ENCODE data around the gene DOCK7. TPM values are rescaled to one million over a fixed set of nuclear protein-coding genes. Genes with fewer than 3 reads are reported as not detected.

The DOCK7 gene, protein sequence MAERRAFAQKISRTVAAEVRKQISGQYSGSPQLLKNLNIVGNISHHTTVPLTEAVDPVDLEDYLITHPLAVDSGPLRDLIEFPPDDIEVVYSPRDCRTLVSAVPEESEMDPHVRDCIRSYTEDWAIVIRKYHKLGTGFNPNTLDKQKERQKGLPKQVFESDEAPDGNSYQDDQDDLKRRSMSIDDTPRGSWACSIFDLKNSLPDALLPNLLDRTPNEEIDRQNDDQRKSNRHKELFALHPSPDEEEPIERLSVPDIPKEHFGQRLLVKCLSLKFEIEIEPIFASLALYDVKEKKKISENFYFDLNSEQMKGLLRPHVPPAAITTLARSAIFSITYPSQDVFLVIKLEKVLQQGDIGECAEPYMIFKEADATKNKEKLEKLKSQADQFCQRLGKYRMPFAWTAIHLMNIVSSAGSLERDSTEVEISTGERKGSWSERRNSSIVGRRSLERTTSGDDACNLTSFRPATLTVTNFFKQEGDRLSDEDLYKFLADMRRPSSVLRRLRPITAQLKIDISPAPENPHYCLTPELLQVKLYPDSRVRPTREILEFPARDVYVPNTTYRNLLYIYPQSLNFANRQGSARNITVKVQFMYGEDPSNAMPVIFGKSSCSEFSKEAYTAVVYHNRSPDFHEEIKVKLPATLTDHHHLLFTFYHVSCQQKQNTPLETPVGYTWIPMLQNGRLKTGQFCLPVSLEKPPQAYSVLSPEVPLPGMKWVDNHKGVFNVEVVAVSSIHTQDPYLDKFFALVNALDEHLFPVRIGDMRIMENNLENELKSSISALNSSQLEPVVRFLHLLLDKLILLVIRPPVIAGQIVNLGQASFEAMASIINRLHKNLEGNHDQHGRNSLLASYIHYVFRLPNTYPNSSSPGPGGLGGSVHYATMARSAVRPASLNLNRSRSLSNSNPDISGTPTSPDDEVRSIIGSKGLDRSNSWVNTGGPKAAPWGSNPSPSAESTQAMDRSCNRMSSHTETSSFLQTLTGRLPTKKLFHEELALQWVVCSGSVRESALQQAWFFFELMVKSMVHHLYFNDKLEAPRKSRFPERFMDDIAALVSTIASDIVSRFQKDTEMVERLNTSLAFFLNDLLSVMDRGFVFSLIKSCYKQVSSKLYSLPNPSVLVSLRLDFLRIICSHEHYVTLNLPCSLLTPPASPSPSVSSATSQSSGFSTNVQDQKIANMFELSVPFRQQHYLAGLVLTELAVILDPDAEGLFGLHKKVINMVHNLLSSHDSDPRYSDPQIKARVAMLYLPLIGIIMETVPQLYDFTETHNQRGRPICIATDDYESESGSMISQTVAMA (N-terminal part only)
- total RNA-seq (2022) (46.9 and 49.7 TPM in 2 replicates), Bru-seq, nascent RNA (percentile 81 among the genes with signal in this experiment), BruChase-seq, experiment 1, labeled RNA remaining after a 6-hour chase (percentile 71 among the genes with signal in this experiment), BruChase-seq, experiment 2, labeled RNA remaining after a 2-hour chase (percentile 69 among the genes with signal in this experiment)
- long read RNA-seq, full-length matches to known transcripts, result 32 of 56 reads
- long read RNA-seq, partial matches to known transcripts, result 8 of 56 reads
- long read RNA-seq, other reads (novel, unspliced or antisense), result 16 of 56 reads

DNA sequence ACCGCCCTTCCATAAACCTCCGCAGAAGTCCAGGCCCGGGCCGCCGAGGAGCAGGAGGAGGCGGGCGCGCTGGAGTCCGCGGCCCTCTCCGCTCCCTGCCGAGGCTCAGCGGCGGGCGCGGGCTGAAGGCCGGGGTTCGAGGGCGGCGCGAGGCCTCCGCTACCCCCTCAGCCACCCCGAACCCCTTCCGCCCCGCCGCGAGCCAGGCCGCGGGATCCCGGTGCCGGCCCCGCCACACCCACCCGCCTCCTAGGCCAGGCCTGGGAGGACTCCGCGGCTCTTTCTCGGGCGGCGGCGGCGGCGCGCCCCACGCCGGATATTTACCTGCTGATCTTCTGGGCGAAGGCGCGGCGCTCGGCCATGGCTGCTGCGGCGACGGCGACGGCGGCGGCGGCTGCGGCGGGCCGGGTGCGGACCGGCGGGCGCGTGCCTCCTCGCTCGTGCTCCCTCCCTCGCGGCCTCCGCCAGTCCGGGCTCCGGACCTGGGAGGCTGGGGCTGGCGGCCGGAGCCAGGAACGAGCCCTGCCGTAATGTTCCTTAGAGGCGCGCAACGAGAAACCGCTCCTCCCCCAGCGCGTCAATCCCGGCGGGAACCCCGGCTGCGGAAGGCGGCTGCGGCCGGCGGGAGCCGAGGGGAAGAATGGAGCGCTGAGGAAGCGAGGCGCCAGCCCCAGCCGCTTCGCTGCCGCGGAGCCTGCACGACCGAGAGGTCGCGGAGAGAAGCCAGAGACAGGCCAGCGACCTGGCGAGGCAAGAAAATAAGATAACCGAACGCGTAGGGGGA is at the start of gene DOCK7:
Gene DOCK7 (minus strand): TSS at position 484 of the 784 bp plus-strand sequence. CDS start 122 bp downstream, at position 362.
- peak; percentile 82 for DNase-seq (ENCODE audit: unreplicated experiment)
- H3K36me3 Mint-ChIP-seq (ENCODE audit: insufficient read depth, unreplicated experiment), result no peaks in the 10 kb centered on the region
- no TSS peak for BruUV-seq (replicated peaks)
- intact Hi-C loops (cut with micrococcal nuclease), result loop anchor here (2.0 to 10.0 kb wide), 4 partner anchors 59 to 251 kb away; partner anchors contain the start of gene USP1
- peak within 1 kb of the TSS; percentile 91 for H3K4me3 Mint-ChIP-seq (ENCODE audit: unreplicated experiment)
- H3K4me1 Mint-ChIP-seq (ENCODE audit: insufficient read depth, unreplicated experiment), result peaks cover 34% of the 10 kb centered on the region
- H3K27me3 Mint-ChIP-seq (ENCODE audit: insufficient read depth, unreplicated experiment), result no peaks in the 10 kb centered on the region
- TF ChIP-seq, protein P1, sequence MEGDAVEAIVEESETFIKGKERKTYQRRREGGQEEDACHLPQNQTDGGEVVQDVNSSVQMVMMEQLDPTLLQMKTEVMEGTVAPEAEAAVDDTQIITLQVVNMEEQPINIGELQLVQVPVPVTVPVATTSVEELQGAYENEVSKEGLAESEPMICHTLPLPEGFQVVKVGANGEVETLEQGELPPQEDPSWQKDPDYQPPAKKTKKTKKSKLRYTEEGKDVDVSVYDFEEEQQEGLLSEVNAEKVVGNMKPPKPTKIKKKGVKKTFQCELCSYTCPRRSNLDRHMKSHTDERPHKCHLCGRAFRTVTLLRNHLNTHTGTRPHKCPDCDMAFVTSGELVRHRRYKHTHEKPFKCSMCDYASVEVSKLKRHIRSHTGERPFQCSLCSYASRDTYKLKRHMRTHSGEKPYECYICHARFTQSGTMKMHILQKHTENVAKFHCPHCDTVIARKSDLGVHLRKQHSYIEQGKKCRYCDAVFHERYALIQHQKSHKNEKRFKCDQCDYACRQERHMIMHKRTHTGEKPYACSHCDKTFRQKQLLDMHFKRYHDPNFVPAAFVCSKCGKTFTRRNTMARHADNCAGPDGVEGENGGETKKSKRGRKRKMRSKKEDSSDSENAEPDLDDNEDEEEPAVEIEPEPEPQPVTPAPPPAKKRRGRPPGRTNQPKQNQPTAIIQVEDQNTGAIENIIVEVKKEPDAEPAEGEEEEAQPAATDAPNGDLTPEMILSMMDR (IDR thresholded peaks at IDR 0.05; ENCODE audit: unreplicated experiment), result no peak
- CTCF ChIA-PET, result interaction anchor here (0.7 to 1.1 kb wide), 2 partner anchors 58 to 62 kb away, joined by 3 to 6 read pairs; no protein-coding TSS in a partner anchor
- POLR2A ChIA-PET, result interaction anchor here (0.6 to 2.0 kb wide), 9 partner anchors 9 to 262 kb away, joined by 3 to 10 read pairs (median 4); partner anchors contain the start of gene USP1
- H3K27ac Mint-ChIP-seq (ENCODE audit: low read depth, unreplicated experiment), result peak within 1 kb of the TSS; percentile 70
- H3K9me3 Mint-ChIP-seq (ENCODE audit: unreplicated experiment), result no peaks in the 10 kb centered on the region

DNA sequence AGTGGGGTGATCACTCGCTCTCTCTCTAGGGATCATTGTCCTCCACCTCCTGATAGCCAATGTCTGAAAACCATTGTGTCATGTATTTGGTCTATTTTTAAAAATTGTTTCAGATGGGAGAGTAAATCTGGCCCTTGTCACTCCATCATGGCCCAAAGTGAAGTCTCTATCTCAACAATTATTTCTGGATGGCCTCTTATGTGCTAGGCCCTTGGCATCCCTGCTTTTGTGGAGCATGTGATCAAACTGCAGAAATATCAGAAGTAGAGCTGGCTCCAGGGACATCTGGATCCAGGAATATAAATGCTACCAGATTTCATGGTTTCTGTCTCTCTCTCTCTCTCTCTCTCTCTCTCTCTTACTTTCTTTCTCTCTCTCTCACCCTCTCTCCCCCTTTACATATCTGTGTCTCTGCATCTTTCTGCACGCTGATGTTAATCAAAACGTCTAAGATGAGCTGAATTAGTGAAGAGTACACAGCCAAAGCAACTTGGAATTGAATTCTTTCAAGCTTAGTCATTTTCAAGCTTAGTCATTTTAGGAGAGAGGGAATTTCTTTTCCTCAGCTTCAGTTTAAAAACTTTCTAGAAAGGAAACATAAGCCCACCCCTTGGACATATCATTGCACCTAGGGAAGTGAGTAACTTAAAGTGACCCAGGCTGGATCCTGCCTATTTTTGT is 47.4 kb upstream of the DOCK7 start:
- POLR2A ChIA-PET, result interaction anchor here (1.2 kb wide), 1 partner anchor 47 kb away, joined by 4 read pairs; the partner anchor contains the start of gene DOCK7
- CTCF ChIA-PET, result interaction anchor here (0.5 to 2.8 kb wide), 5 partner anchors 11 to 228 kb away, joined by 3 to 21 read pairs (median 3); no protein-coding TSS in a partner anchor
- H3K36me3 Mint-ChIP-seq (ENCODE audit: insufficient read depth, unreplicated experiment), result no peaks in the 10 kb centered on the region
- intact Hi-C loops (cut with micrococcal nuclease), result no loop called here
- peaks cover 5% of the 10 kb centered on the region for H3K27me3 Mint-ChIP-seq (ENCODE audit: insufficient read depth, unreplicated experiment)
- H3K4me3 Mint-ChIP-seq (ENCODE audit: unreplicated experiment), result no peak overlapping the region
- TF ChIP-seq, protein P1 (IDR thresholded peaks at IDR 0.05; ENCODE audit: unreplicated experiment), result no peak
- BruUV-seq (replicated peaks), result no TSS peak
- DNase-seq (ENCODE audit: unreplicated experiment), result peak; percentile 13
- H3K9me3 Mint-ChIP-seq (ENCODE audit: unreplicated experiment), result peaks cover 5% of the 10 kb centered on the region
- no peak overlapping the region for H3K27ac Mint-ChIP-seq (ENCODE audit: low read depth, unreplicated experiment)
- H3K4me1 Mint-ChIP-seq (ENCODE audit: insufficient read depth, unreplicated experiment), result peaks cover 6% of the 10 kb centered on the region

DNA sequence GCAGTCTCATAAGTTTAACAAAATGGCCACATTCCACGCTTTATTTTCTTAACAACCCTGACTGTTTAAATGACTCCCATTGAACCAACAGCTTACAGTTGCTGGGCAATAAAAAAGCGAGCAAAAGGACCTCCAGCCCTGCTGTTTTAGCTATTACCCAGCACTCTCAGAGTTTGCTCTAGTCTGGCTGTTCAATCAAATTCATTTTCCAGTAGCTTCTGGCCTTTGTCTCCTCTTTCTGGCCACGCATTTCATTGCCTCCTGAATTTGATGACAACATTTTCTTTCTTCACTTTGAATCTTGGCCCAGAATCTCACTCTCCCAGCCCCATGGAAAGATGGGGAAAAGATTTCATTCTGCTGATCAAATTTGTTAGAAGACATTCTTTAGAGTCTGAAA is 44.1 kb upstream of the DOCK7 start:
- H3K27me3 Mint-ChIP-seq (ENCODE audit: insufficient read depth, unreplicated experiment), result no peaks in the 10 kb centered on the region
- intact Hi-C loops (cut with micrococcal nuclease), result no loop called here
- H3K4me3 Mint-ChIP-seq (ENCODE audit: unreplicated experiment), result no peak overlapping the region
- peaks cover 6% of the 10 kb centered on the region for H3K4me1 Mint-ChIP-seq (ENCODE audit: insufficient read depth, unreplicated experiment)
- POLR2A ChIA-PET, result interaction anchor here (0.6 kb wide), 1 partner anchor 226 kb away, joined by 3 read pairs; no protein-coding TSS in a partner anchor
- TF ChIP-seq, protein P1 (IDR thresholded peaks at IDR 0.05; ENCODE audit: unreplicated experiment), result no peak
- no peak for DNase-seq (ENCODE audit: unreplicated experiment)
- H3K36me3 Mint-ChIP-seq (ENCODE audit: insufficient read depth, unreplicated experiment), result no peaks in the 10 kb centered on the region
- no peaks in the 10 kb centered on the region for H3K9me3 Mint-ChIP-seq (ENCODE audit: unreplicated experiment)
- CTCF ChIA-PET, result interaction anchor here (0.6 to 0.7 kb wide), 3 partner anchors 14 to 222 kb away, joined by 3 read pairs; no protein-coding TSS in a partner anchor
- H3K27ac Mint-ChIP-seq (ENCODE audit: low read depth, unreplicated experiment), result no peak overlapping the region
- no TSS peak for BruUV-seq (replicated peaks)
